ENCODE data around the gene CALD1. TPM values are rescaled to one million over a fixed set of nuclear protein-coding genes. Genes with fewer than 3 reads are reported as not detected.

Gene CALD1
- total RNA-seq, 1 experiment from 2014 or later = 147 TPM

DNA sequence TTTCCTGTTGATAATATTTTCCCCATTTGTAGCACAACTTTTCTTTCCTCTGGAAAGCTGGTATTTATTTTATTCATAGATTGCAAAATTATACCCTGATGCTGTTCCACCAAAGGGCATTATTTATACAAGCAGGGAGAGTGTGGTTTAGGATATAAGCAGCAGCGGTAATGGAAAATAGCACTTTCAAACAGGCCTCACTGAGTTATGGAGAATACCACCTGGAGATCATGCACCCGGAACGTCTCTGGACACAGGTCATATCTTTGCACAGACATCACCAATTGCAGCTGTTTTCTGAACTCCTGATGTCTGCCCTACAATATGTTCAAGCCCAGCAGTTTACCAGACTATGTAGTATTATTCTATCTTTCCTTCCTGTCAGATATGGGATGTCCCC, 2.0 kb upstream of the CALD1 start:
- POLR2A ChIA-PET = no interaction called here
- H3K27me3 Mint-ChIP-seq (ENCODE audit: low read depth) = no peaks in the 10 kb centered on the region

GRCh38 chr7:134777908-134778580, 1.4 kb upstream of the CALD1 start:
- Mint-ChIP-seq H3K4me3 (peak overlapping the region; percentile 37), H3K9me3 (no peaks in the 10 kb centered on the region), H3K27ac (peak overlapping the region; percentile 98), H3K36me3 (no peaks in the 10 kb centered on the region; the same call in 1 of the 2 replicates), H3K4me1 (peaks cover 21% of the 10 kb centered on the region), H3K27me3 (ENCODE audit: low read depth) (no peaks in the 10 kb centered on the region)
- ATAC-seq (no peak), DNase-seq (ENCODE audit: low spot score) (no peak)
- ChIA-PET CTCF (no interaction called here), POLR2A (no interaction called here)
- no peak for TF ChIP-seq TP53 (CRISPR knock-in tag; IDR thresholded peaks at IDR 0.05)
- no peak for TF ChIP-seq ERG (CRISPR knock-in tag; IDR thresholded peaks at IDR 0.05)
- TF ChIP-seq, protein P1, sequence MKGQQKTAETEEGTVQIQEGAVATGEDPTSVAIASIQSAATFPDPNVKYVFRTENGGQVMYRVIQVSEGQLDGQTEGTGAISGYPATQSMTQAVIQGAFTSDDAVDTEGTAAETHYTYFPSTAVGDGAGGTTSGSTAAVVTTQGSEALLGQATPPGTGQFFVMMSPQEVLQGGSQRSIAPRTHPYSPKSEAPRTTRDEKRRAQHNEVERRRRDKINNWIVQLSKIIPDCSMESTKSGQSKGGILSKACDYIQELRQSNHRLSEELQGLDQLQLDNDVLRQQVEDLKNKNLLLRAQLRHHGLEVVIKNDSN (CRISPR knock-in tag; IDR thresholded peaks at IDR 0.05) = no peak
- no peak for TF ChIP-seq NFE2L1 (CRISPR knock-in tag; IDR thresholded peaks at IDR 0.05)

More for the DNA sequence above, 2.0 kb upstream of the CALD1 start:
- TF ChIP-seq NR3C1 (CRISPR knock-in tag; conservative IDR thresholded peaks at IDR 0.05; ENCODE audit: low read depth) = no peak
- TF ChIP-seq, protein P2, sequence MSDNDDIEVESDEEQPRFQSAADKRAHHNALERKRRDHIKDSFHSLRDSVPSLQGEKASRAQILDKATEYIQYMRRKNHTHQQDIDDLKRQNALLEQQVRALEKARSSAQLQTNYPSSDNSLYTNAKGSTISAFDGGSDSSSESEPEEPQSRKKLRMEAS (CRISPR knock-in tag; IDR thresholded peaks at IDR 0.05) = no peak
- TF ChIP-seq NFATC4 (CRISPR knock-in tag; IDR thresholded peaks at IDR 0.05) = no peak
- TF ChIP-seq ERG (CRISPR knock-in tag; IDR thresholded peaks at IDR 0.05) = no peak
- TF ChIP-seq ZNF219 (CRISPR knock-in tag; IDR thresholded peaks at IDR 0.05; ENCODE audit: borderline replicate concordance) = no peak
- TF ChIP-seq, protein P3, sequence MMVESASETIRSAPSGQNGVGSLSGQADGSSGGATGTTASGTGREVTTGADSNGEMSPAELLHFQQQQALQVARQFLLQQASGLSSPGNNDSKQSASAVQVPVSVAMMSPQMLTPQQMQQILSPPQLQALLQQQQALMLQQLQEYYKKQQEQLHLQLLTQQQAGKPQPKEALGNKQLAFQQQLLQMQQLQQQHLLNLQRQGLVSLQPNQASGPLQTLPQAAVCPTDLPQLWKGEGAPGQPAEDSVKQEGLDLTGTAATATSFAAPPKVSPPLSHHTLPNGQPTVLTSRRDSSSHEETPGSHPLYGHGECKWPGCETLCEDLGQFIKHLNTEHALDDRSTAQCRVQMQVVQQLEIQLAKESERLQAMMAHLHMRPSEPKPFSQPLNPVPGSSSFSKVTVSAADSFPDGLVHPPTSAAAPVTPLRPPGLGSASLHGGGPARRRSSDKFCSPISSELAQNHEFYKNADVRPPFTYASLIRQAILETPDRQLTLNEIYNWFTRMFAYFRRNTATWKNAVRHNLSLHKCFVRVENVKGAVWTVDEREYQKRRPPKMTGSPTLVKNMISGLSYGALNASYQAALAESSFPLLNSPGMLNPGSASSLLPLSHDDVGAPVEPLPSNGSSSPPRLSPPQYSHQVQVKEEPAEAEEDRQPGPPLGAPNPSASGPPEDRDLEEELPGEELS (CRISPR knock-in tag; IDR thresholded peaks at IDR 0.05) = no peak
- no peak for TF ChIP-seq TP53 (CRISPR knock-in tag; IDR thresholded peaks at IDR 0.05)
- TF ChIP-seq, protein P1 (CRISPR knock-in tag; IDR thresholded peaks at IDR 0.05) = no peak
- TF ChIP-seq, protein P4, sequence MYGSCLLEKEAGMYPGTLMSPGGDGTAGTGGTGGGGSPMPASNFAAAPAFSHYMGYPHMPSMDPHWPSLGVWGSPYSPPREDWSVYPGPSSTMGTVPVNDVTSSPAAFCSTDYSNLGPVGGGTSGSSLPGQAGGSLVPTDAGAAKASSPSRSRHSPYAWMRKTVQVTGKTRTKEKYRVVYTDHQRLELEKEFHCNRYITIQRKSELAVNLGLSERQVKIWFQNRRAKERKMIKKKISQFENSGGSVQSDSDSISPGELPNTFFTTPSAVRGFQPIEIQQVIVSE (CRISPR knock-in tag; IDR thresholded peaks at IDR 0.05; ENCODE audit: borderline replicate concordance) = no peak
- no peak for TF ChIP-seq ATF2 (CRISPR knock-in tag; IDR thresholded peaks at IDR 0.05; ENCODE audit: borderline replicate concordance, low read depth)
- no peak for TF ChIP-seq FOXP1 (CRISPR knock-in tag; IDR thresholded peaks at IDR 0.05; ENCODE audit: borderline replicate concordance)
- TF ChIP-seq ZNF671 (CRISPR knock-in tag; IDR thresholded peaks at IDR 0.05) = no peak
- no peak for TF ChIP-seq MYBL2 (CRISPR knock-in tag; IDR thresholded peaks at IDR 0.05)
- no peak for TF ChIP-seq MLX (CRISPR knock-in tag; IDR thresholded peaks at IDR 0.05)
- TF ChIP-seq SP1 (CRISPR knock-in tag; conservative IDR thresholded peaks at IDR 0.05) = no peak
- TF ChIP-seq GABPB1 (CRISPR knock-in tag; IDR thresholded peaks at IDR 0.05) = no peak
- Mint-ChIP-seq H3K4me3 (no peak overlapping the region), H3K27ac (peak overlapping the region; percentile 98), H3K4me1 (peaks cover 21% of the 10 kb centered on the region), H3K36me3 (no peaks in the 10 kb centered on the region; the same call in 1 of the 2 replicates), H3K9me3 (no peaks in the 10 kb centered on the region)
- CTCF ChIA-PET = no interaction called here
- ATAC-seq = no peak
- no peak for DNase-seq (ENCODE audit: low spot score)

Data from WTC11 (cell line).